ENCODE results near the gene HMGCS2. TPM values are rescaled to one million over a fixed set of nuclear protein-coding genes. Genes with fewer than 3 reads are reported as not detected.
A peak's percentile ranks its signal among the peaks of the same experiment; 100 is the strongest.

The HMGCS2 gene
- total and polyA plus RNA-seq, 9 of the 15 experiments (the other 6 are each of a cell fraction or from before 2014, with no cell fraction given), result 0.13 TPM; not detected in 8

GRCh38 chr1:119737040-119737682 is 31.5 kb downstream of the HMGCS2 start (continued):
- TF ChIP-seq ZNF280B (CRISPR knock-in tag; IDR thresholded peaks at IDR 0.05) (no peak), ZNF407 (IDR thresholded peaks at IDR 0.05; ENCODE audit: low read depth) (no peak), MITF (IDR thresholded peaks at IDR 0.05) (peak; percentile 20; the same call in 1 of the 2 replicates), PTRF (tag; IDR thresholded peaks at IDR 0.05) (no peak), DACH1 (IDR thresholded peaks at IDR 0.05; ENCODE audit: partially characterized antibody) (no peak), ZNF41 (CRISPR knock-in tag; conservative IDR thresholded peaks at IDR 0.05) (no peak), KLF10 (CRISPR knock-in tag; IDR thresholded peaks at IDR 0.05) (no peak), ZFP91 (CRISPR knock-in tag; IDR thresholded peaks at IDR 0.05) (no peak), USF1 (CRISPR knock-in tag; IDR thresholded peaks at IDR 0.05) (no peak), SNAPC5 (CRISPR knock-in tag; IDR thresholded peaks at IDR 0.05) (no peak), HDAC3 (IDR thresholded peaks at IDR 0.05; ENCODE audit: borderline replicate concordance, partially characterized antibody) (no peak), MXD1 (CRISPR knock-in tag; IDR thresholded peaks at IDR 0.05; ENCODE audit: borderline replicate concordance, poor library complexity, severe bottlenecking) (no peak), RBM39 (optimal IDR thresholded peaks at IDR 0.05; ENCODE audit: low read depth, low read length) (no peak)

All from K562 (cell line).